Measurements from ENCODE around the gene SCRN1.
"Not testable (repeated sequence)": the region's sequence is repeated elsewhere in the genome, so short reads cannot be mapped to it uniquely, and the experiment has no call there.

Gene SCRN1

GRCh38 chr7:29962035-29962434, 27.6 kb downstream of the SCRN1 start:
- no peak for DNase-seq

GRCh38 chr7:29961611-29962010, 28.0 kb downstream of the SCRN1 start:
- not testable (repeated sequence) for DNase-seq

- DNase-seq = no peak
Measured at GRCh38 chr7:29958667-29959358, 30.8 kb downstream of the SCRN1 start.

- no peak for DNase-seq
Measured at GRCh38 chr7:29957521-29958310, 31.9 kb downstream of the SCRN1 start.

- DNase-seq = no peak
Measured at GRCh38 chr7:29956487-29956836, 33.1 kb downstream of the SCRN1 start.

GRCh38 chr7:29955799-29956486, 33.7 kb downstream of the SCRN1 start:
- no peak for DNase-seq

GRCh38 chr7:29955075-29955792, 34.4 kb downstream of the SCRN1 start:
- no peak for DNase-seq

GRCh38 chr7:29953726-29954347, 35.8 kb downstream of the SCRN1 start:
- peak; percentile 61 for DNase-seq

- DNase-seq = no peak
Measured at GRCh38 chr7:29951206-29951605, 38.4 kb downstream of the SCRN1 start.

GRCh38 chr7:29950480-29950879, 39.1 kb downstream of the SCRN1 start:
- DNase-seq = no peak

GRCh38 chr7:29948587-29948986, 41.0 kb downstream of the SCRN1 start:
- no peak for DNase-seq

- DNase-seq = peak; percentile 36
Measured at GRCh38 chr7:29946428-29947186, 43.0 kb downstream of the SCRN1 start.

GRCh38 chr7:29945259-29945809, 44.3 kb downstream of the SCRN1 start:
- no peak for DNase-seq

GRCh38 chr7:29940199-29940598, 49.4 kb downstream of the SCRN1 start:
- no peak for DNase-seq

- DNase-seq = no peak
Measured at GRCh38 chr7:29937132-29937531, 52.5 kb downstream of the SCRN1 start.

- DNase-seq = peak; percentile 21
Measured at GRCh38 chr7:29935111-29935510, 54.5 kb downstream of the SCRN1 start.

- no peak for DNase-seq
Measured at GRCh38 chr7:29929018-29929807, 60.4 kb downstream of the SCRN1 start.

GRCh38 chr7:29926741-29927140, 62.9 kb downstream of the SCRN1 start:
- DNase-seq = no peak

GRCh38 chr7:29926216-29926615, 63.4 kb downstream of the SCRN1 start:
- DNase-seq = no peak

- DNase-seq = no peak
Measured at GRCh38 chr7:29924684-29925083, 64.9 kb downstream of the SCRN1 start.

GRCh38 chr7:29924006-29924405, 65.6 kb downstream of the SCRN1 start:
- no peak for DNase-seq

Data from fibroblast of upper back skin (primary cell).